ENCODE data around the gene C1QTNF1. TPM values are rescaled to one million over a fixed set of nuclear protein-coding genes. Genes with fewer than 3 reads are reported as not detected.
A peak's percentile ranks its signal among the peaks of the same experiment; 100 is the strongest.

C1QTNF1 gene
- total and polyA plus RNA-seq, 9 of the 15 experiments (the other 6 are each of a cell fraction or from before 2014, with no cell fraction given): 0.09 TPM; not detected in 8

GRCh38 chr17:79011451-79012147 is 12.4 kb upstream of the C1QTNF1 start (continued):
- TF ChIP-seq ZNF766 (CRISPR knock-in tag; conservative IDR thresholded peaks at IDR 0.05): peak; percentile 99
- no peak for TF ChIP-seq E2F1 (CRISPR knock-in tag; IDR thresholded peaks at IDR 0.05)
- no peak for TF ChIP-seq TAL1 (IDR thresholded peaks at IDR 0.05)
- TF ChIP-seq KDM2B (CRISPR knock-in tag; IDR thresholded peaks at IDR 0.05): no peak
- no peak for TF ChIP-seq SNIP1 (IDR thresholded peaks at IDR 0.05; ENCODE audit: low read depth)
- TF ChIP-seq NFXL1 (CRISPR knock-in tag; IDR thresholded peaks at IDR 0.05): peak; percentile 96
- no peak for TF ChIP-seq WHSC1 (IDR thresholded peaks at IDR 0.05; ENCODE audit: low read length)
- no peak for TF ChIP-seq MCM5 (IDR thresholded peaks at IDR 0.05; ENCODE audit: low read depth)
- no peak for TF ChIP-seq ZSCAN29 (IDR thresholded peaks at IDR 0.05)
- TF ChIP-seq PCBP1 (IDR thresholded peaks at IDR 0.05; ENCODE audit: low read depth, low read length, poor library complexity, severe bottlenecking): no peak
- TF ChIP-seq ILK (tag; IDR thresholded peaks at IDR 0.05; ENCODE audit: borderline replicate concordance, low read depth): peak; percentile 95
- peak; percentile 99 for TF ChIP-seq ZNF79 (CRISPR knock-in tag; IDR thresholded peaks at IDR 0.05; ENCODE audit: low read depth)
- TF ChIP-seq ELF1 (tag; IDR thresholded peaks at IDR 0.05): no peak
- TF ChIP-seq PPARD (CRISPR knock-in tag; IDR thresholded peaks at IDR 0.05): peak; percentile 86
- no peak for TF ChIP-seq ZKSCAN1 (IDR thresholded peaks at IDR 0.05; ENCODE audit: low read depth, low read length)
- peak; percentile 97 for TF ChIP-seq ZNF212 (CRISPR knock-in tag; IDR thresholded peaks at IDR 0.05)
- TF ChIP-seq, protein P1, sequence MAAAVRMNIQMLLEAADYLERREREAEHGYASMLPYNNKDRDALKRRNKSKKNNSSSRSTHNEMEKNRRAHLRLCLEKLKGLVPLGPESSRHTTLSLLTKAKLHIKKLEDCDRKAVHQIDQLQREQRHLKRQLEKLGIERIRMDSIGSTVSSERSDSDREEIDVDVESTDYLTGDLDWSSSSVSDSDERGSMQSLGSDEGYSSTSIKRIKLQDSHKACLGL (CRISPR knock-in tag; IDR thresholded peaks at IDR 0.05; ENCODE audit: borderline replicate concordance, poor library complexity, severe bottlenecking): peak; percentile 36
- TF ChIP-seq, protein P2, sequence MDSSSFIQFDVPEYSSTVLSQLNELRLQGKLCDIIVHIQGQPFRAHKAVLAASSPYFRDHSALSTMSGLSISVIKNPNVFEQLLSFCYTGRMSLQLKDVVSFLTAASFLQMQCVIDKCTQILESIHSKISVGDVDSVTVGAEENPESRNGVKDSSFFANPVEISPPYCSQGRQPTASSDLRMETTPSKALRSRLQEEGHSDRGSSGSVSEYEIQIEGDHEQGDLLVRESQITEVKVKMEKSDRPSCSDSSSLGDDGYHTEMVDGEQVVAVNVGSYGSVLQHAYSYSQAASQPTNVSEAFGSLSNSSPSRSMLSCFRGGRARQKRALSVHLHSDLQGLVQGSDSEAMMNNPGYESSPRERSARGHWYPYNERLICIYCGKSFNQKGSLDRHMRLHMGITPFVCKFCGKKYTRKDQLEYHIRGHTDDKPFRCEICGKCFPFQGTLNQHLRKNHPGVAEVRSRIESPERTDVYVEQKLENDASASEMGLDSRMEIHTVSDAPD (CRISPR knock-in tag; IDR thresholded peaks at IDR 0.05): peak; percentile 94
- TF ChIP-seq GTF2A2 (tag; IDR thresholded peaks at IDR 0.05): peak; percentile 98
- TF ChIP-seq NR2F6 (CRISPR knock-in tag; IDR thresholded peaks at IDR 0.05): 0 out of 2 replicates have a peak, but pooled peaks have one; percentile 64
- TF ChIP-seq RBM14 (IDR thresholded peaks at IDR 0.05; ENCODE audit: borderline replicate concordance, insufficient read depth, low read depth, low read length): no peak
- no peak for TF ChIP-seq ZNF217 (CRISPR knock-in tag; IDR thresholded peaks at IDR 0.05)

All from K562 (cell line).